Stimulated activated CD4-positive, alpha-beta T cell treated with anti-CD3 and anti-CD28 coated beads, Interleukin-4, amount 100 ng/mL, for 48 hours (primary cell): Measurements from ENCODE around the gene IMMT.
A peak's percentile ranks its signal among the peaks of the same experiment; 100 is the strongest.

ENCODE experiments used
- DNase-seq, 2 donors: peaks; one replicate each; pipeline ENCODE4 v3.0.0-alpha.2; 2020; ENCODE audit warnings: low read depth in 2 of 2

Gene IMMT

GRCh38 chr2:86226070-86226469, 30.8 kb upstream of the IMMT start:
- no peak for DNase-seq

GRCh38 chr2:86225581-86225980, 30.3 kb upstream of the IMMT start:
- peak; percentile 33 to 38 for DNase-seq

GRCh38 chr2:86224645-86225355, 29.5 kb upstream of the IMMT start:
- no peak for DNase-seq

- DNase-seq: no peak
Observed at GRCh38 chr2:86223927-86224560, 28.8 kb upstream of the IMMT start.

- DNase-seq: no peak
Observed at GRCh38 chr2:86223140-86223926, 28.1 kb upstream of the IMMT start.

- peak; percentile 28 to 54 for DNase-seq
Observed at GRCh38 chr2:86221066-86221684, 25.9 kb upstream of the IMMT start.

- no peak for DNase-seq
Observed at GRCh38 chr2:86219896-86220295, 24.6 kb upstream of the IMMT start.

- DNase-seq: no peak
Observed at GRCh38 chr2:86218124-86218523, 22.9 kb upstream of the IMMT start.

GRCh38 chr2:86216575-86217555, 21.6 kb upstream of the IMMT start:
- no peak for DNase-seq

GRCh38 chr2:86214503-86214832, 19.2 kb upstream of the IMMT start:
- DNase-seq: no peak

- DNase-seq: no peak
Observed at GRCh38 chr2:86213699-86214502, 18.6 kb upstream of the IMMT start.

- DNase-seq: no peak
Observed at GRCh38 chr2:86213056-86213455, 17.8 kb upstream of the IMMT start.

GRCh38 chr2:86211796-86212188, 16.5 kb upstream of the IMMT start:
- no peak for DNase-seq

GRCh38 chr2:86211033-86211795, 16.0 kb upstream of the IMMT start:
- DNase-seq: no peak

- DNase-seq: no peak
Observed at GRCh38 chr2:86204458-86204857, 9.2 kb upstream of the IMMT start.

- DNase-seq: no peak
Observed at GRCh38 chr2:86203614-86204013, 8.4 kb upstream of the IMMT start.

GRCh38 chr2:86202702-86203101, 7.4 kb upstream of the IMMT start:
- DNase-seq: no peak

GRCh38 chr2:86202336-86202692, 7.1 kb upstream of the IMMT start:
- no peak for DNase-seq

- no peak for DNase-seq
Observed at GRCh38 chr2:86201671-86202335, 6.5 kb upstream of the IMMT start.
